SJCRH30 (cell line): Measurements from ENCODE around the gene DENND4A. TPM values are rescaled to one million over a fixed set of nuclear protein-coding genes. Genes with fewer than 3 reads are reported as not detected.
"Not testable (repeated sequence)": the region's sequence is repeated elsewhere in the genome, so short reads cannot be mapped to it uniquely, and the experiment has no call there.

Experiments used
- DNase-seq, 2 experiments: peaks; one replicate each; pipeline ENCODE4 v3.0.0-alpha.2; 2015 to 2020
- H3K27ac ChIP-seq: fragments of 250-450 bp; sonication (Bioruptor Pico); 2 replicates; pipeline ENCODE4 v1.5.1; 2020; ENCODE audit warnings: mild to moderate bottlenecking, moderate library complexity
- H3K27me3 ChIP-seq: fragments of 250-450 bp; sonication (Bioruptor Pico); 2 replicates; pipeline ENCODE4 v1.5.1; 2020; ENCODE audit warnings: mild to moderate bottlenecking, moderate library complexity
- H3K36me3 ChIP-seq: fragments of 250-450 bp; sonication (Bioruptor Pico); 2 replicates; pipeline ENCODE4 v1.5.1; 2020; ENCODE audit warnings: mild to moderate bottlenecking, moderate library complexity
- H3K4me1 ChIP-seq: fragments of 250-450 bp; sonication (Bioruptor Pico); 2 replicates; pipeline ENCODE4 v1.5.1; 2020; ENCODE audit warnings: mild to moderate bottlenecking, moderate library complexity
- H3K4me3 ChIP-seq: fragments of 250-450 bp; sonication (Bioruptor Pico); 2 replicates; pipeline ENCODE4 v1.5.1; 2020; ENCODE audit warnings: mild to moderate bottlenecking, moderate library complexity
- H3K9me3 ChIP-seq: fragments of 250-450 bp; sonication (Bioruptor Pico); replicated peaks from 2 replicates; pipeline ENCODE4 v1.5.1; 2020; ENCODE audit warnings: mild to moderate bottlenecking, moderate library complexity
- total RNA-seq: library from RNA; depleted of rRNA; stranded (reverse); fragments of >200 nt; shearing (Covaris generic); gene quantifications from 2 replicates; pipeline ENCODE4 v1.2.3, GENCODE V29; 2014

DENND4A gene
- total RNA-seq, 1 experiment from 2014 or later = 26.4 TPM

- Histone ChIP-seq H3K27me3 (no peaks in the 10 kb centered on the region), H3K4me1 (no peaks in the 10 kb centered on the region; the same call in 1 of the 2 replicates), H3K36me3 (no peaks in the 10 kb centered on the region), H3K27ac (no peak overlapping the region), H3K4me3 (no peak overlapping the region), H3K9me3 (no peaks in the 10 kb centered on the region)
- DNase-seq = no peak
These were observed 28.9 kb downstream of the DENND4A start for GRCh38 chr15:65762914-65763787.

DNA sequence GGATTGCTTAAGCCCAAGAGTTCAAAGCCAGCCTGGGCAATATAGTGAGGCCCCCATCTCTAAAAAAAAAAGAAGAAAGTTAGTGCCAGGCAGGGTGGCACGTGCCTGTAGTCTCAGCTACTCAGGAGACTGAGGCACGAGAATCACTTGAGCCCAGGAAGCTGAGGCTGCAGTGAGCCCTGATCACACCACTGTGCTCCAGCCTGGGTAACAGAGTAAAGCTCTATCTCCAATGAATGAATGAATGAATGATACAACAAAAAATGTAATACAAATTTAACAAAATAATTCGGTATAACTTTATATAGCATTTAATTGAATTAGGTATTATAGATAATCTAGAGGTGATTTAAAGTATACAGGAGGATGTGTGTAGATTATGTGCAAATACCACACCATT, 29.7 kb downstream of the DENND4A start:
- Histone ChIP-seq H3K4me3 (no peak overlapping the region), H3K27ac (no peak overlapping the region)
- no peak for DNase-seq

DNA sequence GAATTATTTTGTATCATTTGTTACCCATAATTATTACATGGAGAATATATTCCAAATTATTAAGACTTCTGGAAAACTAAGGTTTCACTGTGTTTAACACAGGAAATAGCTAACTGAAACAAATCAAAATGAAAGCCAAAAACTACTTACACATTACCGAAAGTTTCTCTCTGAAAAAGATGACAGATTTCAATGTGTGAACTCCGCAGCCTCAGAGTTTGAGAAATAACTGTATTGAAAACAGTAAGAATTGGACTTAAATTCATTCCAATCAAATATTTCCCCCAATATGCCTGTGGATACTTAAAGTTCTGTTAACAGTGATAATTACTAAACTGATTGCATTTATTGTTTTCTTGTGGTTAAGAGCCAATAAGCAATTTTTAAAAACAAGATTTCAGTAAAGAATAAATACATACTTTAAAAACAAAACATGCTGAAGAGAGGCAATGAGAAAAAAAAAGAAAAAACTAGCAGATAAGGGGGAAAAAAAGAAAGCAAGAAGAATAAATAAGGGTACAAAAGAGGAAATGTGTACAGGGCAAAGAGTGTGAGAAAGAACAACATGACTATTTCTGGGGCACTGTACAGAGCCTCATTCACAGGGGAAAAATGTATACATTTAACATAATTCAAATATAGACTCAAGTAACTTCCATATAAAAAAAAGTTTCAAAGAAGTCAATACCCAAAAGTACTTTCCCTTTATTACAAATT, 30.7 kb downstream of the DENND4A start:
- no peak overlapping the region for H3K27ac ChIP-seq
- no peaks in the 10 kb centered on the region for H3K4me1 ChIP-seq
- H3K36me3 ChIP-seq = no peaks in the 10 kb centered on the region
- DNase-seq = no peak
- H3K9me3 ChIP-seq = no peaks in the 10 kb centered on the region
- no peak overlapping the region for H3K4me3 ChIP-seq
- no peaks in the 10 kb centered on the region for H3K27me3 ChIP-seq

More for the DNA sequence above, 29.7 kb downstream of the DENND4A start:
- Histone ChIP-seq H3K36me3 (no peaks in the 10 kb centered on the region), H3K4me1 (no peaks in the 10 kb centered on the region; the same call in 1 of the 2 replicates), H3K27me3 (no peaks in the 10 kb centered on the region), H3K9me3 (no peaks in the 10 kb centered on the region)

GRCh38 chr15:65759441-65759840, 32.7 kb downstream of the DENND4A start:
- Histone ChIP-seq H3K27me3 (no peaks in the 10 kb centered on the region), H3K36me3 (0 out of 2 replicates have a peak, but pooled peaks cover 5% of the 10 kb centered on the region), H3K4me3 (no peak overlapping the region), H3K27ac (no peak overlapping the region), H3K9me3 (no peaks in the 10 kb centered on the region), H3K4me1 (no peaks in the 10 kb centered on the region)
- no peak for DNase-seq

DNA sequence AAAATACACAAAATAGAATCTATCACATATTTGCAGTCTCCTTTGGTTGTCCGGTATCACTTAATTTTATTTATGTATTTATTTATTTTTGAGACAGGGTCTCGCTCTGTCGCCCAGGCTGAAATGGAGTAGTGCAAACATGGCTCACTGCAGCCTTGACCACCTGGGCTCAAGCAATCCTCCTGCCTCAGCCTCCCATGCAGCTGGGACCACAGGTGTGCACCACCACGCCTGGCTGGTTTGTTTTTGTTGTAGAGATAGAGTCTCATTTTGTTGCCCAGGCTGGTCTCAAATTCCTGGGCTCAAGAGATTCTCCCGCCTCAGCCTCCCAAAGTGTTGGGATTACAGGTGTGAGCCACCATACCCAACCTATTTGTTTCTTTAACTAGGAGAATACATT, 33.9 kb downstream of the DENND4A start:
- Histone ChIP-seq H3K9me3 (no peaks in the 10 kb centered on the region), H3K4me1 (no peaks in the 10 kb centered on the region), H3K27me3 (no peaks in the 10 kb centered on the region), H3K4me3 (no peak overlapping the region), H3K27ac (no peak overlapping the region), H3K36me3 (peaks cover 5% of the 10 kb centered on the region; the same call in 1 of the 2 replicates)
- no peak for DNase-seq

GRCh38 chr15:65757256-65757655, 34.8 kb downstream of the DENND4A start:
- H3K27ac ChIP-seq = no peak overlapping the region
- H3K9me3 ChIP-seq = no peaks in the 10 kb centered on the region
- peak in 1 of 2 experiments; percentile 24 for DNase-seq
- H3K4me1 ChIP-seq = no peaks in the 10 kb centered on the region
- no peak overlapping the region for H3K4me3 ChIP-seq
- peaks cover 5% of the 10 kb centered on the region; the same call in 1 of the 2 replicates for H3K36me3 ChIP-seq
- H3K27me3 ChIP-seq = no peaks in the 10 kb centered on the region

DNA sequence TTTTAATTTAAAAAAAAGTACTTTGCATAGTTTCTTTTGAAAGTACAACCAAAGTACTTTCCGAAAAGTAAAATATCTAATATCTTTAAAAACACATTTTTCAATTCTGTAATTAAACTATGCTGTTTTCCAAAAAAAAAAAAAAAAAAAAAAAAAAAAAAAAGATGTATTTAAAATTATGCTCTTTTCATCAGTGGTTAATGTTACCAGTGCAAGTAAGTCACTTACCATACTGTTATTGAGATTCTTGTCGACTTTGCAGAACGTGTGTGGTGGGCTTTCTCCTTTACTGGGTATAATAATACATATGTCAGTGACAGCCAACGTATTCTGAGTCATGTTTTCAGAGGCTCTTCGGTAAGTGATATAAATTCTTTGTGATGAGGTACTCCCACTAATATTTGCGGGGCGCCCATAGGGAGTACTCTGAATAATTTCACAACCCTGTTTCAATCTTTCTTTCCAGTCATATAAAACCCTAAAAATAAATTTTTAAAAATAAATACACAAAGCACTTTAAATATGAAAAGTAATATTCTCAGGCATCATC, 39.9 kb downstream of the DENND4A start:
- no peaks in the 10 kb centered on the region for H3K4me1 ChIP-seq
- H3K36me3 ChIP-seq = peaks cover 5% of the 10 kb centered on the region; the same call in 1 of the 2 replicates
- no peaks in the 10 kb centered on the region for H3K9me3 ChIP-seq
- H3K4me3 ChIP-seq = no peak overlapping the region
- DNase-seq = no peak
- H3K27ac ChIP-seq = no peak overlapping the region
- H3K27me3 ChIP-seq = no peaks in the 10 kb centered on the region

DNA sequence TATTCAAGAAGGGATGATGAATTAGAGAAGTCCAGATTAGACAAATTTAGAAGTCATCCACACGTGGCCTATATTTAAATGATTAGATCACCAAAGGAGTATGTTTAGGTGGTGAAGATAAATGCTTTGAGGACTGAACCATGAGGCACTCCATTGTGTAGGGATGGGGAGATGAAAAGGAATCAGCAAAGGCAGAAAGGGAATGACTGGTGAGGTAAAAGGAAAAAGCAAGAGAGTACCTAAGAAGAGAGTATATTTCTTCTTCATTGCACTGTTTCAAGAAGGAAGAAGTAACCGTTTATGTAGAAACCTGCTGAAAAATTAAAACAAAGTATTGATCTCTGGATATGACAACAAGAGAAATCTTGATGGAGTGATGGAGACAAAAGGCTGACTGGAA, 40.7 kb downstream of the DENND4A start:
- Histone ChIP-seq H3K9me3 (no peaks in the 10 kb centered on the region), H3K27ac (no peak overlapping the region), H3K36me3 (peaks cover 5% of the 10 kb centered on the region; the same call in 1 of the 2 replicates), H3K4me1 (no peaks in the 10 kb centered on the region), H3K4me3 (no peak overlapping the region), H3K27me3 (no peaks in the 10 kb centered on the region)
- no peak for DNase-seq

DNA sequence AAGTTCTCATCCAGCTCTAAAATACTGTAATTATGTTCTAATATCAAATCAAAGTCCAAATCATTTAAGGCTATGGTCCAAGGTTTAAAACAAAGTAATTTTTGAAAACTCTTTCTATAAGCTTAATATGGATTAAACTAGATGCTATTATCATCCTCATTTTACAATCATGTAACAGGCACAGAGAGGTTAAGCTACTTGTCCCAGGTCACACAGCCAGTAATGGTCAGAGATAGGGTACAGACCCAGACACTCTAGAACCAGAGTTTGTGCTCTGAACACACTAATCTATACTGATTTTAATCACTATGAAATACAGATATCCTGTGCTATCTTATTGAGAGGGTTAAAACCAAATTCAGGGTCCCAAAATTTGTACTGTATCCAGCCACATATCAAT, 44.8 kb downstream of the DENND4A start:
- H3K4me1 ChIP-seq = no peaks in the 10 kb centered on the region
- DNase-seq = no peak
- no peaks in the 10 kb centered on the region for H3K9me3 ChIP-seq
- H3K27me3 ChIP-seq = no peaks in the 10 kb centered on the region
- H3K4me3 ChIP-seq = no peak overlapping the region
- H3K27ac ChIP-seq = no peak overlapping the region
- no peaks in the 10 kb centered on the region for H3K36me3 ChIP-seq

DNA sequence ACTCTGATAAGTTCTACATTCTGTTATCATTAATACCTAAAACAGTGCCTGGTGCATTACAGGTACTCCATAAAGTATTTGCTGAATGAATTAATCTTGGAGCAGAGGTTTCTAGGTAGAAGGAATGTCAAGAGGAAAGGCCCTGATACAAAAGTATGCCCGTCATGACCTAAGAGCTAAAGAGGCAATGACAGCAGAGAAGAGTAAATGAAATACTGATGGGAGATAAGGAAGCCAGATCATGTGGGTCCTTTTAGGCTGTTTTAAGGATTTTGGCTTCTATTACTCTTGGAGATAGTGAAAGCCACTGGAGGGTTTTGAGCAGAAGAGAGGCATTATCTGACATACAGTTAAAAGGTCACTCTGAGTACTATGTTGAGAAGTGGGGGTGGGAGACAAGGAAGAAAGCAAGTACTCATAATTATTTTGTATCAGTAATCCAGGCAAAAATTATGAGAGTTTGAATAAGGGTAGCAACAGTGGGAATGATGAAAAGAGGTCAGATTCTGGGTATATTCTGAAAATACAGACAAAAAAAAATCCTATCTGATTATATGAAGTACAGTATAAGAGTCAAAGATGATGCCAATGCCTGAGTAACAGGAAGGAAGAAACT, 48.3 kb downstream of the DENND4A start:
- no peaks in the 10 kb centered on the region for H3K9me3 ChIP-seq
- no peaks in the 10 kb centered on the region for H3K4me1 ChIP-seq
- H3K27me3 ChIP-seq = no peaks in the 10 kb centered on the region
- peaks cover 3% of the 10 kb centered on the region; the same call in 1 of the 2 replicates for H3K36me3 ChIP-seq
- no peak overlapping the region for H3K27ac ChIP-seq
- H3K4me3 ChIP-seq = no peak overlapping the region
- DNase-seq = no peak

GRCh38 chr15:65740148-65740547, 51.9 kb downstream of the DENND4A start:
- no peak for DNase-seq
- H3K9me3 ChIP-seq = no peaks in the 10 kb centered on the region
- H3K36me3 ChIP-seq = peaks cover 8% of the 10 kb centered on the region
- no peaks in the 10 kb centered on the region for H3K4me1 ChIP-seq
- H3K4me3 ChIP-seq = no peak overlapping the region
- H3K27me3 ChIP-seq = no peaks in the 10 kb centered on the region
- H3K27ac ChIP-seq = no peak overlapping the region

DNA sequence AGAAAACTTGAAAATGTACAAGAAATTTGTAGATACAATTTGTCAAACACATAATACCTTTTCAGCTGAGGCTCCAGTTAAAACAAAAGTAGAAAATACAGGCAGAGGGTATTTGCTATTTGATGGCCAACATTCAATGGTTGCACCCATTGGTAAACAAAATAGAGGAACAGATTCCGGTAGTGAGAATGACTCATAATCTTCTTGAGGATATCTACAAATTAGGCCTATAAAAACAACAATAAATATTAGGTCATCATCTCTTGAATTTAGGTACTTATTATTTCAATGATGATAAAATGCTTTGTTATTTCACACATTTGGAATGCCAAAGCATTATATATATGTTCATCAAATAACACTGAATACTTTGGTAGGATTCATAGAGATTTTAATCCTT, 53.4 kb downstream of the DENND4A start:
- DNase-seq = no peak
- Histone ChIP-seq H3K27me3 (no peaks in the 10 kb centered on the region), H3K4me3 (no peak overlapping the region), H3K27ac (no peak overlapping the region), H3K4me1 (no peaks in the 10 kb centered on the region), H3K36me3 (peaks cover 8% of the 10 kb centered on the region), H3K9me3 (no peaks in the 10 kb centered on the region)

- H3K4me3 ChIP-seq, H3K9me3 ChIP-seq, DNase-seq, H3K27me3 ChIP-seq, H3K27ac ChIP-seq, H3K4me1 ChIP-seq: not testable (repeated sequence)
- peaks cover 13% of the 10 kb centered on the region for H3K36me3 ChIP-seq
These were observed 58.5 kb downstream of the DENND4A start for GRCh38 chr15:65733599-65733998.

DNA sequence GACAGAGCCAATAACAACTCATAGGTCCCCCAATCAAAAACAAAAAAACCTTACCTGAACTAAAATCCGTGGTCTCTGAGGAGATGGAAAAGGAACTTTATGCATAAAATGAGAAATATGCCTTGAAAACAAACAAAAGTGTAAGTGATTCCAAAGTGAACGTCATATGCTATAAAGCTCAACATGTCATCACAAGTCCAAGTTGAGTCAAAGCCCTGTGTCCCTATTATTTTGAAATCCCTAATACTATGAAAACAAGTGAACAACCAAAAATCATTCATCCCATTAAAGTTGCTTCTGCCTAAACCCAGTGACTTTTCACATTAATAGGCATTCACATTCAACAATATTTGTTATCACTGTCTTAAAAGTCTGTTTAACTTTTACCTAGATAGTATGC, 59.4 kb downstream of the DENND4A start:
- H3K4me1 ChIP-seq = no peaks in the 10 kb centered on the region
- no peak for DNase-seq
- H3K4me3 ChIP-seq = no peak overlapping the region
- no peak overlapping the region for H3K27ac ChIP-seq
- no peaks in the 10 kb centered on the region for H3K9me3 ChIP-seq
- peaks cover 12% of the 10 kb centered on the region for H3K36me3 ChIP-seq
- no peaks in the 10 kb centered on the region for H3K27me3 ChIP-seq

DNA sequence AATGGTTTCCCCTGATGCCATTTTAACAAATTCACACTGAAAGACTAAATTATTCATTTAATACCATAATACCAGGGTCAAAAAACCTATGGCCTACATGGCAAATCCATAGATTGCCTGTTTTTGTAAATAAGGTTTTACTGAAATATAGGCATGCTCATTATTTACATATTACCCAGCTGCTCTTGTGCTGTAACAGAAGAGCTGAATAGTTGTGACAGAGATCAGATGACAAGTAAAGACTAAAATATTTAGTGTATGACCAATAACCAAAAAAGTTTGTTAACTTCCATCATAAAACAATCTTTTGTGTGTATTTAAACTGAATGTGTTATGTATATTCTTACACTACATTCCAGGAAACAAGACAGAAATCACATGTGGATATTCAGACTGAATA, 60.2 kb downstream of the DENND4A start:
- no peaks in the 10 kb centered on the region for H3K9me3 ChIP-seq
- H3K4me3 ChIP-seq = no peak overlapping the region
- no peak overlapping the region for H3K27ac ChIP-seq
- H3K36me3 ChIP-seq = peaks cover 15% of the 10 kb centered on the region
- H3K27me3 ChIP-seq = no peaks in the 10 kb centered on the region
- DNase-seq = no peak
- no peaks in the 10 kb centered on the region for H3K4me1 ChIP-seq
